ENCODE results near the gene KCNG2.

GRCh38 chr18:79853993-79854364, 56.2 kb downstream of the KCNG2 start:
- TF ChIP-seq CTCF (IDR thresholded peaks at IDR 0.05) (no peak), GATA2 (CRISPR knock-in tag; IDR thresholded peaks at IDR 0.05) (no peak), MAX (IDR thresholded peaks at IDR 0.05; ENCODE audit: low read depth) (no peak), EP300 (IDR thresholded peaks at IDR 0.05; ENCODE audit: borderline replicate concordance in 1 of 2, low read depth in 1 of 2, low read length in 1 of 2) (no peak), PBX3 (IDR thresholded peaks at IDR 0.05) (no peak), FOXM1 (IDR thresholded peaks at IDR 0.05; ENCODE audit: low read depth) (no peak)

Measured in SK-N-SH (cell line).